H1 (cell line): ENCODE data around the gene GAPDHS. TPM values are rescaled to one million over a fixed set of nuclear protein-coding genes. Genes with fewer than 3 reads are reported as not detected.

Source experiments
- CTCF ChIA-PET: fragments of 300-600 bp; sonication (Branson Sonifier 250); formaldehyde crosslinking; loops from one replicate; lab custom pipeline; 2021; ENCODE audit not compliant: partially characterized antibody; lab: Charles Lee
- POLR2A ChIA-PET: fragments of 300-600 bp; sonication (Branson Sonifier 250); formaldehyde crosslinking; loops from one replicate; lab custom pipeline; 2021; ENCODE audit warnings: inconsistent platforms; ENCODE audit not compliant: partially characterized antibody; lab: Charles Lee
- DNase-seq, 2 experiments: peaks; one replicate each; pipeline versions ENCODE4 v3.0.0 to v3.0.0-alpha.2; 2010 to 2022; ENCODE audit warnings: low spot score in 2 of 2, low read depth in 1 of 2, mixed read lengths in 1 of 2
- FAIRE-seq: peaks from 2 replicates; lab custom pipeline; 2011; peaks lifted over from hg19 to GRCh38; lab: Jason Lieb, UNC
- H2AFZ ChIP-seq: 2 replicates; pipeline ENCODE4 v1.8.1; 2012; ENCODE audit warnings: low read length, inconsistent platforms
- H2AK5ac ChIP-seq: 2 replicates; pipeline ENCODE4 v1.6.1; 2013; ENCODE audit warnings: low read depth, low read length
- H2BK120ac ChIP-seq: replicated peaks from 2 replicates; pipeline ENCODE3; 2013; ENCODE audit warnings: low read depth, low read length, inconsistent platforms
- H2BK12ac ChIP-seq: 2 replicates; pipeline ENCODE4 v1.6.1; 2013; ENCODE audit warnings: low read depth, low read length
- H2BK15ac ChIP-seq: 2 replicates; pipeline ENCODE4 v1.6.1; 2013; ENCODE audit warnings: low read length
- H2BK20ac ChIP-seq: 2 replicates; pipeline ENCODE4 v1.6.1; 2013; ENCODE audit warnings: low read length
- H2BK5ac ChIP-seq: 2 replicates; pipeline ENCODE4 v1.6.1; 2013; ENCODE audit warnings: low read depth, low read length
- H3K14ac ChIP-seq: 2 replicates; pipeline ENCODE4 v1.6.1; 2013; ENCODE audit warnings: inconsistent platforms; ENCODE audit not compliant: insufficient read length
- H3K18ac ChIP-seq: 2 replicates; pipeline ENCODE4 v1.6.1; 2013; ENCODE audit warnings: low read length; ENCODE audit errors: extremely low read depth
- H3K23ac ChIP-seq: 2 replicates; pipeline ENCODE4 v1.6.1; 2013; ENCODE audit warnings: inconsistent platforms; ENCODE audit not compliant: insufficient read length
- H3K23me2 ChIP-seq: 2 replicates; pipeline ENCODE4 v1.6.1; 2013; ENCODE audit warnings: low read depth, low read length
- H3K27ac ChIP-seq: 2 replicates; pipeline ENCODE4 v1.6.1; 2011; ENCODE audit warnings: low read depth, low read length, inconsistent platforms
- H3K27me3 ChIP-seq, 4 experiments: replicated peaks in 1 of 4; 1 replicate in 1 of 4; 2 replicates in 3 of 4; pipeline versions ENCODE4 v1.6.1 to v1.8.1; 2011 to 2013; ENCODE audit warnings: low read length in 3 of 4, mild to moderate bottlenecking in 3 of 4, inconsistent platforms in 2 of 4, mixed read lengths in 2 of 4, moderate library complexity in 1 of 4; ENCODE audit not compliant: control insufficient read depth in 3 of 4, insufficient read depth in 3 of 4; ENCODE audit errors: extremely low read depth in 1 of 4
- H3K36me3 ChIP-seq, 4 experiments: 2 replicates each; pipeline versions ENCODE4 v1.6.1 to v1.8.1; 2011 to 2013; ENCODE audit warnings: mild to moderate bottlenecking in 4 of 4, low read length in 3 of 4, moderate library complexity in 2 of 4, control low read depth in 1 of 4, inconsistent platforms in 1 of 4; ENCODE audit not compliant: insufficient read depth in 4 of 4, control insufficient read depth in 2 of 4
- H3K4ac ChIP-seq: replicated peaks from 2 replicates; pipeline ENCODE3; 2013; ENCODE audit warnings: low read length, low read depth, mixed read lengths, inconsistent platforms; ENCODE audit not compliant: insufficient read length
- H3K4me1 ChIP-seq, 4 experiments: replicated peaks in 1 of 4; 1 replicate in 1 of 4; 2 replicates in 3 of 4; pipeline versions ENCODE4 v1.6.1 to v1.8.1; 2011 to 2013; ENCODE audit warnings: low read length in 3 of 4, inconsistent platforms in 2 of 4, mixed read lengths in 1 of 4; ENCODE audit not compliant: insufficient read depth in 4 of 4, control insufficient read depth in 3 of 4
- H3K4me2 ChIP-seq, 2 experiments: 2 replicates each; pipeline versions ENCODE4 v1.6.1 to v1.8.1; 2011 to 2013; ENCODE audit warnings: low read depth in 2 of 2, low read length in 2 of 2, control low read depth in 1 of 2, inconsistent platforms in 1 of 2, mild to moderate bottlenecking in 1 of 2; ENCODE audit not compliant: insufficient read depth in 1 of 2
- H3K4me3 ChIP-seq, 4 experiments: fragments of 200-600, 300-600 bp in 1 of 4; sonication (generic), shearing (Covaris generic), sonication (Bioruptor Twin) in 1 of 4; 2 replicates each; pipeline versions ENCODE4 v1.5.1 to v1.8.1; 2011 to 2016; ENCODE audit warnings: low read length in 4 of 4, low read depth in 3 of 4, control low read depth in 2 of 4, inconsistent platforms in 2 of 4, mild to moderate bottlenecking in 2 of 4, mixed read lengths in 1 of 4, moderate library complexity in 1 of 4; ENCODE audit not compliant: insufficient read depth in 2 of 4; ENCODE audit errors: extremely low read depth in 1 of 4
- H3K56ac ChIP-seq: replicated peaks from 2 replicates; pipeline ENCODE3; 2013; ENCODE audit warnings: low read depth, mild to moderate bottlenecking, mixed read lengths, low read length, inconsistent platforms; ENCODE audit not compliant: insufficient read length
- H3K79me1 ChIP-seq: 2 replicates; pipeline ENCODE4 v1.6.1; 2013; ENCODE audit warnings: low read depth, low read length, control low read depth
- H3K79me2 ChIP-seq, 2 experiments: 2 replicates each; pipeline versions ENCODE4 v1.6.1 to v1.8.1; 2012 to 2013; ENCODE audit warnings: low read length in 2 of 2, mild to moderate bottlenecking in 2 of 2, inconsistent platforms in 1 of 2; ENCODE audit not compliant: insufficient read depth in 2 of 2, control insufficient read depth in 1 of 2
- H3K9ac ChIP-seq, 4 experiments: replicated peaks in 1 of 4; 1 replicate in 1 of 4; 2 replicates in 3 of 4; pipeline versions ENCODE4 v1.6.1 to v1.8.1; 2011 to 2013; ENCODE audit warnings: low read depth in 3 of 4, low read length in 3 of 4, control low read depth in 2 of 4, mild to moderate bottlenecking in 2 of 4, moderate library complexity in 2 of 4, inconsistent platforms in 1 of 4; ENCODE audit errors: extremely low read depth in 1 of 4
- H3K9me3 ChIP-seq, 2 experiments: 2 replicates each; pipeline versions ENCODE4 v1.6.1 to v1.8.1; 2012 to 2013; ENCODE audit warnings: mild to moderate bottlenecking in 2 of 2, moderate library complexity in 2 of 2, control low read depth in 1 of 2, inconsistent platforms in 1 of 2, low read depth in 1 of 2, low read length in 1 of 2, mixed read lengths in 1 of 2; ENCODE audit not compliant: insufficient read depth in 2 of 2
- H4K20me1 ChIP-seq, 2 experiments: replicated peaks in 1 of 2; 2 replicates each; pipeline versions ENCODE3 to v1.8.1; 2011 to 2013; ENCODE audit warnings: inconsistent platforms in 2 of 2, low read length in 2 of 2, mild to moderate bottlenecking in 1 of 2; ENCODE audit not compliant: insufficient read depth in 2 of 2, control insufficient read depth in 1 of 2
- H4K5ac ChIP-seq: 2 replicates; pipeline ENCODE4 v1.6.1; 2013; ENCODE audit warnings: low read length, low read depth, mixed read lengths, inconsistent platforms; ENCODE audit not compliant: insufficient read length
- H4K8ac ChIP-seq: 2 replicates; pipeline ENCODE4 v1.8.0; 2013; ENCODE audit warnings: mild to moderate bottlenecking, moderate library complexity, low read length, inconsistent platforms; ENCODE audit not compliant: insufficient read depth; ENCODE audit errors: extremely low read depth
- H4K91ac ChIP-seq: replicated peaks from 2 replicates; pipeline ENCODE3; 2013; ENCODE audit warnings: low read length, mixed read lengths, inconsistent platforms; ENCODE audit not compliant: insufficient read length
- ATF2 ChIP-seq: IDR thresholded peaks from 2 replicates; pipeline ENCODE4 v1.6.1; 2012; ENCODE audit warnings: low read length, inconsistent platforms
- ATF3 ChIP-seq: IDR thresholded peaks from 2 replicates; pipeline ENCODE4 v1.6.1; 2011; ENCODE audit warnings: low read depth, mild to moderate bottlenecking, low read length; ENCODE audit not compliant: insufficient read depth
- EZH2 ChIP-seq: fragments of 200-600 bp; sonication (generic); IDR thresholded peaks from 2 replicates; pipeline ENCODE4 v1.7.1; 2012; ENCODE audit warnings: low read depth, mild to moderate bottlenecking, moderate library complexity, low read length, inconsistent platforms; ENCODE audit not compliant: severe bottlenecking
- HDAC2 ChIP-seq, 2 experiments: fragments of 300-600 bp in 1 of 2; sonication (generic) in 1 of 2; IDR thresholded peaks; 2 replicates each; pipeline ENCODE4 v1.6.1; 2011 to 2012; ENCODE audit warnings: low read depth in 2 of 2, low read length in 2 of 2, mild to moderate bottlenecking in 2 of 2, moderate library complexity in 2 of 2, borderline replicate concordance in 1 of 2, inconsistent platforms in 1 of 2
- SP4 ChIP-seq: IDR thresholded peaks from 2 replicates; pipeline ENCODE4 v1.6.1; 2012; ENCODE audit warnings: low read length, inconsistent platforms
- SRF ChIP-seq: IDR thresholded peaks from 2 replicates; pipeline ENCODE4 v1.6.1; 2011; ENCODE audit warnings: mild to moderate bottlenecking, low read depth, low read length, moderate library complexity
- USF2 ChIP-seq: IDR thresholded peaks from 2 replicates; pipeline ENCODE4 v1.6.1; 2011; ENCODE audit warnings: low read length, improper control_type of control experiment
- WGBS, 2 experiments: shearing (Covaris generic) in 1 of 2; methylation state at CpG; one replicate each; pipeline versions ENCODE4 v1.1.6 to v1.1.7; 2013 to 2015; ENCODE audit warnings: low lambda C conversion rate in 2 of 2, mixed read lengths in 2 of 2, inconsistent platforms in 1 of 2, low coverage in 1 of 2, missing lambda C conversion rate in 1 of 2; ENCODE audit not compliant: insufficient replicate concordance in 2 of 2, insufficient coverage in 1 of 2, insufficient read length in 1 of 2; ENCODE audit errors: extremely low coverage in 1 of 2, missing lambda C conversion rate in 1 of 2; 5-methylcytosine and 5-hydroxymethylcytosine counted together
- polyA plus RNA-seq, 7 experiments: library from polyadenylated mRNA; depleted of rRNA in 3 of 7; stranded (reverse) in 5 of 7; unstranded in 2 of 7; fragments of >200 nt in 5 of 7; fragments of 200-250 nt in 2 of 7; gene quantifications; 1 replicate in 5 of 7; 2 replicates in 1 of 7; 4 replicates in 1 of 7; pipeline versions ENCODE4 v1.2.1 to v1.2.3, GENCODE V29; 2011 to 2013; ENCODE audit warnings: missing spikeins in 2 of 7, mixed read lengths in 2 of 7
- total RNA-seq: library from RNA; stranded (reverse); fragmentation: NEBNext Ultra II Directional; extraction: Animal tissue kit (Norgen Biotek cat#: 25700); gene quantifications from 2 replicates; pipeline ENCODE4 v1.2.1, GENCODE V29; 2021

The GAPDHS gene
- total and polyA plus RNA-seq, 2 of the 8 experiments (the other 6 are each of a cell fraction or from before 2014, with no cell fraction given) = 0.26 TPM; not detected in 1

- FAIRE-seq (no peak), DNase-seq (no peak)
- no peaks in the 10 kb centered on the region for H3K4me1 ChIP-seq
- no peaks in the 10 kb centered on the region for H3K27me3 ChIP-seq
- no peak overlapping the region for H3K23ac ChIP-seq
- no peak overlapping the region for H3K4me2 ChIP-seq
- no peak overlapping the region for H2AK5ac ChIP-seq
- no peak overlapping the region for H3K4ac ChIP-seq
- H3K4me3 ChIP-seq = no peak overlapping the region
- 87% methylated on average over 1 of the region's 1 CpG; no CpG with 5 or more reads in 1 of the 2 experiments for WGBS, 2 experiments
- no peak overlapping the region for H2BK5ac ChIP-seq
- peaks cover 28 to 32% of the 10 kb centered on the region in 2 experiments for H3K9me3 ChIP-seq
- POLR2A ChIA-PET = no interaction called here
- no peaks in the 10 kb centered on the region for H4K20me1 ChIP-seq
- no peak overlapping the region for H4K8ac ChIP-seq
- no peaks in the 10 kb centered on the region for H3K23me2 ChIP-seq
- no peak overlapping the region for H2AFZ ChIP-seq
- no peak overlapping the region for H4K5ac ChIP-seq
- no peak overlapping the region for H3K56ac ChIP-seq
- no peak overlapping the region for H2BK20ac ChIP-seq
- H2BK120ac ChIP-seq = no peak overlapping the region
- CTCF ChIA-PET = interaction anchor here (0.6 to 0.9 kb wide), 2 partner anchors 14 to 274 kb away, joined by 3 read pairs; no protein-coding TSS in a partner anchor
- H3K79me1 ChIP-seq = no peaks in the 10 kb centered on the region
- H3K79me2 ChIP-seq = no peaks in the 10 kb centered on the region
- no peak overlapping the region for H3K18ac ChIP-seq
- no peak overlapping the region for H2BK15ac ChIP-seq
- no peak overlapping the region for H2BK12ac ChIP-seq
- no peak overlapping the region for H4K91ac ChIP-seq
- no peak overlapping the region for H3K9ac ChIP-seq
- no peak overlapping the region for H3K14ac ChIP-seq
- H3K27ac ChIP-seq = no peak overlapping the region
- H3K36me3 ChIP-seq = no peaks in the 10 kb centered on the region
- no peak for TF ChIP-seq SRF
- no peak for TF ChIP-seq ATF2
- TF ChIP-seq ATF3 = no peak
- TF ChIP-seq SP4 = no peak
- no peak for TF ChIP-seq USF2
- TF ChIP-seq HDAC2 (IDR thresholded peaks at IDR 0.05; ENCODE audit: borderline replicate concordance in 1 of 2, low read depth in 2 of 2, low read length in 2 of 2) = no peak
- no peak for TF ChIP-seq EZH2
Observed at GRCh38 chr19:35577918-35578317, 44.7 kb downstream of the GAPDHS start.
